ENCODE results near the gene ASIC2. TPM values are rescaled to one million over a fixed set of nuclear protein-coding genes. Genes with fewer than 3 reads are reported as not detected.

ASIC2 gene
- total RNA-seq, 1 experiment from 2014 or later = 0.09 TPM

- POLR2A ChIA-PET (ENCODE audit: unreplicated experiment) = no interaction called here
Measured at GRCh38 chr17:33140413-33141099, 152.5 kb downstream of the ASIC2 start.

GRCh38 chr17:33138627-33139026 is 154.5 kb downstream of the ASIC2 start:
- Histone ChIP-seq H3K4me3 (no peak overlapping the region), H3K36me3 (ENCODE audit: low read depth) (no peaks in the 10 kb centered on the region), H3K27ac (no peak overlapping the region), H3K9me2 (ENCODE audit: insufficient read depth) (peaks cover 5% of the 10 kb centered on the region; the same call in 1 of the 2 replicates), H3K4me1 (replicated peaks; ENCODE audit: insufficient read depth) (no peaks in the 10 kb centered on the region), H3K9me3 (ENCODE audit: insufficient read depth, low read depth) (no peaks in the 10 kb centered on the region), H3K4me2 (no peak overlapping the region), H4K20me1 (ENCODE audit: insufficient read depth) (no peaks in the 10 kb centered on the region), H3F3A (ENCODE audit: insufficient read depth, low read depth) (no peaks in the 10 kb centered on the region), H3K79me2 (ENCODE audit: low read depth) (no peaks in the 10 kb centered on the region), H2AFZ (no peak overlapping the region), H3K27me3 (ENCODE audit: insufficient read depth, low read depth) (peaks cover 8% of the 10 kb centered on the region; the same call in 1 of the 2 replicates)
- intact Hi-C loops (cut with micrococcal nuclease; ENCODE audit: unreplicated experiment) = no loop called here
- BruUV-seq (replicated peaks) = no TSS peak
- no peak for TF ChIP-seq CTCF (conservative IDR thresholded peaks at IDR 0.05)
- TF ChIP-seq EZH2 (IDR thresholded peaks at IDR 0.05; ENCODE audit: low read depth) = no peak
- no peak for DNase-seq
- ChIA-PET CTCF (no interaction called here), POLR2A (ENCODE audit: unreplicated experiment) (no interaction called here)

More at GRCh38 chr17:33140413-33141099, 152.5 kb downstream of the ASIC2 start:
- Histone ChIP-seq H3K9me2 (ENCODE audit: insufficient read depth) (peaks cover 5% of the 10 kb centered on the region; the same call in 1 of the 2 replicates), H3K4me1 (replicated peaks; ENCODE audit: insufficient read depth) (no peaks in the 10 kb centered on the region), H4K20me1 (ENCODE audit: insufficient read depth) (no peaks in the 10 kb centered on the region), H3K79me2 (ENCODE audit: low read depth) (no peaks in the 10 kb centered on the region), H3K4me2 (no peak overlapping the region), H3K4me3 (no peak overlapping the region), H3K36me3 (ENCODE audit: low read depth) (no peaks in the 10 kb centered on the region), H3F3A (ENCODE audit: insufficient read depth, low read depth) (no peaks in the 10 kb centered on the region), H2AFZ (no peak overlapping the region), H3K9me3 (ENCODE audit: insufficient read depth, low read depth) (no peaks in the 10 kb centered on the region), H3K27ac (no peak overlapping the region), H3K27me3 (ENCODE audit: insufficient read depth, low read depth) (0 out of 2 replicates have a peak, but pooled peaks cover 4% of the 10 kb centered on the region)
- DNase-seq = no peak
- BruUV-seq (replicated peaks) = no TSS peak
- TF ChIP-seq CTCF (conservative IDR thresholded peaks at IDR 0.05) (no peak), EZH2 (IDR thresholded peaks at IDR 0.05; ENCODE audit: low read depth) (no peak)
- CTCF ChIA-PET = no interaction called here
- intact Hi-C loops (cut with micrococcal nuclease; ENCODE audit: unreplicated experiment) = no loop called here

- Histone ChIP-seq H3K4me1 (replicated peaks; ENCODE audit: insufficient read depth) (no peaks in the 10 kb centered on the region), H3K79me2 (ENCODE audit: low read depth) (no peaks in the 10 kb centered on the region), H3K36me3 (ENCODE audit: low read depth) (no peaks in the 10 kb centered on the region), H3K9me3 (ENCODE audit: insufficient read depth, low read depth) (no peaks in the 10 kb centered on the region), H3K27me3 (ENCODE audit: insufficient read depth, low read depth) (peaks cover 20% of the 10 kb centered on the region), H3K4me3 (no peak overlapping the region), H3K4me2 (no peak overlapping the region), H3K27ac (no peak overlapping the region), H3F3A (ENCODE audit: insufficient read depth, low read depth) (no peaks in the 10 kb centered on the region), H3K9me2 (ENCODE audit: insufficient read depth) (no peaks in the 10 kb centered on the region; the same call in 1 of the 2 replicates), H4K20me1 (ENCODE audit: insufficient read depth) (no peaks in the 10 kb centered on the region), H2AFZ (no peak overlapping the region)
- ChIA-PET POLR2A (ENCODE audit: unreplicated experiment) (no interaction called here), CTCF (no interaction called here)
- intact Hi-C loops (cut with micrococcal nuclease; ENCODE audit: unreplicated experiment) = no loop called here
- TF ChIP-seq EZH2 (IDR thresholded peaks at IDR 0.05; ENCODE audit: low read depth) (no peak), CTCF (conservative IDR thresholded peaks at IDR 0.05) (no peak)
- no TSS peak for BruUV-seq (replicated peaks)
- no peak for DNase-seq
Measured at GRCh38 chr17:33137426-33137825, 155.7 kb downstream of the ASIC2 start.
